Ishikawa (cell line): ENCODE results near the gene RANBP17.

Experiments
- CEBPB ChIP-seq: IDR thresholded peaks from 2 replicates; pipeline ENCODE4 v1.6.1; 2012
- CREB1 ChIP-seq: IDR thresholded peaks from 2 replicates; pipeline ENCODE4 v1.6.1; 2012; ENCODE audit warnings: low read depth
- EGR1 ChIP-seq: IDR thresholded peaks from 2 replicates; pipeline ENCODE4 v1.6.1; 2012
- EP300 ChIP-seq: IDR thresholded peaks from 2 replicates; pipeline ENCODE4 v1.6.1; 2012; ENCODE audit warnings: borderline replicate concordance
- FOXM1 ChIP-seq: IDR thresholded peaks from 2 replicates; pipeline ENCODE4 v1.6.1; 2012; ENCODE audit warnings: low read depth, borderline replicate concordance
- NFIC ChIP-seq: IDR thresholded peaks from 2 replicates; pipeline ENCODE4 v1.6.1; 2012
- RAD21 ChIP-seq: IDR thresholded peaks from 2 replicates; pipeline ENCODE4 v1.6.1; 2012; ENCODE audit warnings: low read depth
- TAF1 ChIP-seq: IDR thresholded peaks from 2 replicates; pipeline ENCODE4 v1.6.1; 2012; ENCODE audit warnings: low read depth, mild to moderate bottlenecking
- TCF12 ChIP-seq: IDR thresholded peaks from 2 replicates; pipeline ENCODE4 v1.6.1; 2012; ENCODE audit warnings: low read depth
- TEAD4 ChIP-seq: IDR thresholded peaks from 2 replicates; pipeline ENCODE4 v1.6.1; 2012
- YY1 ChIP-seq: IDR thresholded peaks from 2 replicates; pipeline ENCODE4 v1.6.1; 2012; ENCODE audit warnings: low read depth
- ZBTB7A ChIP-seq: IDR thresholded peaks from 2 replicates; pipeline ENCODE4 v1.6.1; 2012; ENCODE audit warnings: low read depth
- TF ChIP-seq, protein P1 (sequence below): IDR thresholded peaks from 2 replicates; pipeline ENCODE4 v1.6.1; 2012; ENCODE audit warnings: low read depth, mild to moderate bottlenecking
- TF ChIP-seq, protein P2 (sequence below): IDR thresholded peaks from 2 replicates; pipeline ENCODE4 v1.6.1; 2012
- TF ChIP-seq, protein P3 (sequence below): IDR thresholded peaks from 2 replicates; pipeline ENCODE4 v1.6.1; 2012

The RANBP17 gene

DNA sequence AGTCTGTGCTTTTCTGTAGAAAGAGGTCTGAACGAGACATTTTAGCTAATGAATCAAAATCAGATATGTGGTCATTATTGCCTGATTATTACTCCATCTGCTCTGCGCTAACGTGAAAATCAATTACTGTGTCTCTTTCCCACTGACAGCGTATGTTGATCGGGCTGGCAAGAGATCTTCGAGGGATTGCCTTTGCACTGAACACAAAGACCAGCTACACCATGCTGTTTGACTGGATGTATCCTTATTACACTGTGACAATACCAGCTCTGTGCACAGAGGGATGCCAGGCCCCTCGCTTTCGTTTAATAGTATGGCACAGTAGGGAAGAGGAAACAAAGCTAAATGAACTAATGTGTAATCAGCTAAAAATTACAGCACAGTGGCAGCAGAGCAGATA lies 343.6 kb downstream of the RANBP17 start:
- TF ChIP-seq CEBPB (no peak), EP300 (no peak), FOXM1 (no peak), YY1 (no peak), NFIC (no peak), RAD21 (no peak), TCF12 (no peak), CREB1 (no peak), EGR1 (no peak), ZBTB7A (no peak), TEAD4 (no peak)
- TF ChIP-seq, protein P1, sequence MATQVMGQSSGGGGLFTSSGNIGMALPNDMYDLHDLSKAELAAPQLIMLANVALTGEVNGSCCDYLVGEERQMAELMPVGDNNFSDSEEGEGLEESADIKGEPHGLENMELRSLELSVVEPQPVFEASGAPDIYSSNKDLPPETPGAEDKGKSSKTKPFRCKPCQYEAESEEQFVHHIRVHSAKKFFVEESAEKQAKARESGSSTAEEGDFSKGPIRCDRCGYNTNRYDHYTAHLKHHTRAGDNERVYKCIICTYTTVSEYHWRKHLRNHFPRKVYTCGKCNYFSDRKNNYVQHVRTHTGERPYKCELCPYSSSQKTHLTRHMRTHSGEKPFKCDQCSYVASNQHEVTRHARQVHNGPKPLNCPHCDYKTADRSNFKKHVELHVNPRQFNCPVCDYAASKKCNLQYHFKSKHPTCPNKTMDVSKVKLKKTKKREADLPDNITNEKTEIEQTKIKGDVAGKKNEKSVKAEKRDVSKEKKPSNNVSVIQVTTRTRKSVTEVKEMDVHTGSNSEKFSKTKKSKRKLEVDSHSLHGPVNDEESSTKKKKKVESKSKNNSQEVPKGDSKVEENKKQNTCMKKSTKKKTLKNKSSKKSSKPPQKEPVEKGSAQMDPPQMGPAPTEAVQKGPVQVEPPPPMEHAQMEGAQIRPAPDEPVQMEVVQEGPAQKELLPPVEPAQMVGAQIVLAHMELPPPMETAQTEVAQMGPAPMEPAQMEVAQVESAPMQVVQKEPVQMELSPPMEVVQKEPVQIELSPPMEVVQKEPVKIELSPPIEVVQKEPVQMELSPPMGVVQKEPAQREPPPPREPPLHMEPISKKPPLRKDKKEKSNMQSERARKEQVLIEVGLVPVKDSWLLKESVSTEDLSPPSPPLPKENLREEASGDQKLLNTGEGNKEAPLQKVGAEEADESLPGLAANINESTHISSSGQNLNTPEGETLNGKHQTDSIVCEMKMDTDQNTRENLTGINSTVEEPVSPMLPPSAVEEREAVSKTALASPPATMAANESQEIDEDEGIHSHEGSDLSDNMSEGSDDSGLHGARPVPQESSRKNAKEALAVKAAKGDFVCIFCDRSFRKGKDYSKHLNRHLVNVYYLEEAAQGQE: no peak
- TF ChIP-seq, protein P2, sequence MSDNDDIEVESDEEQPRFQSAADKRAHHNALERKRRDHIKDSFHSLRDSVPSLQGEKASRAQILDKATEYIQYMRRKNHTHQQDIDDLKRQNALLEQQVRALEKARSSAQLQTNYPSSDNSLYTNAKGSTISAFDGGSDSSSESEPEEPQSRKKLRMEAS: no peak

DNA sequence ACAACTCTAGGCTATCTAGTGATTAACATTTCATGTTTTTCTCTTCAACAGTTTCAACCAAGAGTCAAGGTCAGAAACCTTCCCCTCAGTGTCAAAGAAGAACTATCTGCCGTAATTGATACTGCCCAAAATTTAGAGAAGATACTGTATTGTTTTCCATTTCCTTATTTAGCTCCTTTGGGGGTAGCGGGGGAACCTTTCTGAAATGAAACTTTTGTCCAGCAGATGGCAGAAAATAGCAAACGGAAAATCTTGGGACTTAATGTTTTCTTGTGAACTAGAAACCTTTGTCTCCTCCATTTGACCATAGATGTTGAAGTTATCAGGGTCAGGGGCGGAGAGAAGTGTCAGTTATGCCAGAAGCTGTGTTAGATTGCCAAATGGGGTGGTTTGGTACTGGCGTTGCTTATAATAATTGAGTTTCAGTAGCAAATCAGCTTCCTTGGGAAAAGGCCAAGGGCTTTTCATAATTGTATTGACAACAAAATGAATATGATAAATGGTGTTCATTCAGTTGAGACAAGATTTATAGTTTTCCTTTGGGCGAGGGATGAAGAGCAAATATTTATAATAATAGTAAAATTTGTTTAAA lies 345.5 kb downstream of the RANBP17 start:
- TF ChIP-seq RAD21 (peak; percentile 57), YY1 (no peak), NFIC (peak; percentile 10; the same call in 1 of the 2 replicates), CEBPB (no peak)

DNA sequence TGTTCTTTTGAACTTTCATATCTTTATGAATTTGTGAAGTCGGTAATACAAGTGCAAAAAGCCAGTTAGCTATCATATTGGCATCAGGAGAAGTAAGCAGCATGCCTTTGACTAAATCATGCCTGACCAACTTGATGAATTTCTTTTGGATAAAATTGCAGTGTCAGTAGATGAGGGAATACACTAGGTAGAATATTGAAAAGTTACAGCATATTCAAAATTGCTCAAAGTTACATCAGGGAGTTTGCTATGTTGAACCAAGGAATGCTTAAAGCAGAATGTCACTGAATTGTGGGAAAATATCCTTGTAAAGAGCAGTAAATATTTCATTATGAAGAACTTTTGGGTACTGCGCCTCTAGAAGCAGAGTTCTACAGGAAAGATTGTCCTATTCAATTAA lies 360.1 kb downstream of the RANBP17 start:
- TF ChIP-seq ZBTB7A: no peak
- TF ChIP-seq EP300: no peak
- no peak for TF ChIP-seq NFIC
- TF ChIP-seq EGR1: no peak
- no peak for TF ChIP-seq FOXM1
- TF ChIP-seq TEAD4: no peak
- no peak for TF ChIP-seq CEBPB
- TF ChIP-seq, protein P2: no peak
- TF ChIP-seq, protein P1: no peak
- no peak for TF ChIP-seq CREB1
- TF ChIP-seq RAD21: no peak
- no peak for TF ChIP-seq TCF12
- TF ChIP-seq TAF1: no peak
- TF ChIP-seq, protein P3, sequence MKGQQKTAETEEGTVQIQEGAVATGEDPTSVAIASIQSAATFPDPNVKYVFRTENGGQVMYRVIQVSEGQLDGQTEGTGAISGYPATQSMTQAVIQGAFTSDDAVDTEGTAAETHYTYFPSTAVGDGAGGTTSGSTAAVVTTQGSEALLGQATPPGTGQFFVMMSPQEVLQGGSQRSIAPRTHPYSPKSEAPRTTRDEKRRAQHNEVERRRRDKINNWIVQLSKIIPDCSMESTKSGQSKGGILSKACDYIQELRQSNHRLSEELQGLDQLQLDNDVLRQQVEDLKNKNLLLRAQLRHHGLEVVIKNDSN: no peak
- no peak for TF ChIP-seq YY1

DNA sequence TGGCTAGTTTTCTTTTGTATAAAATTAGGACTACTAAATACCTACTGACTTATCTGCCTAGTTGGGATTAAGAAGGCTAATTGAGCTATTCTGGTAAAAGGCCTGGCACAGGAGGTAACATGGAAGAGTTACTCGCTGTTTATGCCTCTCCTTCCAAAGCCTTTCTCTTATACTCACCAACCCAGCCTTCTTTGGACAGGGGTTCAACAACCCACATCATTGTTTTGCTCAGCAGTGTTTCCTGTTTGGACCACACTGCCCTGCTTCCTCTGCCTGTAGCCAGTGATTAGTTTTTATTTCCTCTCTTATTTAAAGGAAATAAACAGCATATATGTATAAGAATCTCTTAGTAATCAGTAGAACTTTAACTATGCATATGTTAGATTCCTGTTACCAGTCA lies 362.1 kb downstream of the RANBP17 start:
- TF ChIP-seq CEBPB: no peak
- no peak for TF ChIP-seq ZBTB7A

DNA sequence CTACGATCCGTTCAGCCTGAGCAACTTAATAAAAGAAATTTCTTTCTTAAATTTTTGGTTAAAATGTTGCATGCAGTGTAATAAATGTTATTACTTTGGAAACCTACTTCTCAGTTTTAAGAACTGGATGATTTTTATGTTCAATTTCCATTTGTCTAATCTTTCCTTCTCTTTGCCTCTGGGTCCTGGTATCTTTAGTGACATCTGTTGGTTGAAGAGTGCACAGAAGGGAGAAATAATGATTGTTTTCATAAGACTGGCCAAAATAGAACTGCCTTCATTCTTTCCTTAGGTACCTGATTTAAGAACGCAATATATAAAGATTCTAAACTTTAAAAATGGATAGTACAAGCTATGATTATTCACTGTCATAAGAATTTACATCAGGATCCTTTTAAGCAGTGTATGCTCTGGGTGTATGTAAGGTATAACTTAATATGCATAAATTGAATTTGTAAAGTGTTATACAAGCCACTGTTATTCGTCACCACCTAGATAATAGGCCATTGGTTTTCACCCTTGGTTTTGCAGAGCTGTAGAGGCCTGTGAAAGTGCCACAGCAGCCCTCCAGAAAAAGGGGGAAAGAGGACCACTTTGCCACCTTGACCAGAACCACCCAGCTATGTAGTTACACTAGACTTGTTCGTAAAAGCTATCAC lies 364.4 kb downstream of the RANBP17 start:
- TF ChIP-seq TEAD4: no peak
- peak; percentile 28 for TF ChIP-seq RAD21

DNA sequence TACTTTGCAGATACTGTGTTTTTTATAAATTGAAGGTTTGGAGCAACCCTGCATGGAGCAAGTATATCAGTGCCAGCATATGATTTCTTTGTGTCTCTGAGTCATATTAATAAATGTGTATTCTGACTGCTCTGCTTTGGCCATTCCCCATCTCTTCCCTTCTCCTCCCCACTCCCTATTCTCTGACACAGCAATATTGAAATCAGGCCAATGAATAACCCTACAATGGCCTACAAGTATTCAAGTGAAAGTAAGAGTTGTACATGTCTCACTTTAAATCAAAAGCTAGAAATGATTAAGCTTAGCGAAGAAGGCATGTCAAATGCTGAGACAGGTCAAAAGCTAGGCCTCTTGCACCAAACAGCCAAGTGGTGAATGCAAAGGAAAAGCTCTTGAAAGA lies 365.0 kb downstream of the RANBP17 start:
- TF ChIP-seq TEAD4: no peak

DNA sequence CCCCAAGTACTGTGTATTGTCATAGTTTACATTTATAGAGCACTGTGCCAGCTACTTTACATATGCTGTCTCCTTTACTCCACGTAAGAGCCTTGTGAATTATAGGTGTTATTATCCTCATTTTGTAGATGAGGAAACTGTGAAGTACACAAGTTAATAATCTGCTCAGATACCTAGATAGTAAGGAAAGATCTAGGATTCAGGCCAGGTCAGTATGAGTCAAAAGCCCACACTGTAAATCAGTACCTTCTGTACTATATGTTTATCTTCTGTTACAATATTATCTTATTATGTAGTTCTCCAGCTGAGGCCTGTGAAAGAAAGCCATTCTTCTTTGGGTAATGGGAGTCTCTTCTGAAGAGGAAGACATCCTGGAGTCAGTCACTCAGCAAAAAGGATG lies 374.8 kb downstream of the RANBP17 start:
- TF ChIP-seq EGR1 (no peak), RAD21 (no peak), CEBPB (no peak), EP300 (no peak), TCF12 (no peak), NFIC (no peak), YY1 (no peak), TAF1 (no peak), CREB1 (no peak), ZBTB7A (no peak), FOXM1 (no peak), TEAD4 (no peak)
- TF ChIP-seq, protein P2: no peak
- TF ChIP-seq, protein P1: no peak
- TF ChIP-seq, protein P3: no peak
